ENCODE data around the gene FADS1.

Gene FADS1

DNA sequence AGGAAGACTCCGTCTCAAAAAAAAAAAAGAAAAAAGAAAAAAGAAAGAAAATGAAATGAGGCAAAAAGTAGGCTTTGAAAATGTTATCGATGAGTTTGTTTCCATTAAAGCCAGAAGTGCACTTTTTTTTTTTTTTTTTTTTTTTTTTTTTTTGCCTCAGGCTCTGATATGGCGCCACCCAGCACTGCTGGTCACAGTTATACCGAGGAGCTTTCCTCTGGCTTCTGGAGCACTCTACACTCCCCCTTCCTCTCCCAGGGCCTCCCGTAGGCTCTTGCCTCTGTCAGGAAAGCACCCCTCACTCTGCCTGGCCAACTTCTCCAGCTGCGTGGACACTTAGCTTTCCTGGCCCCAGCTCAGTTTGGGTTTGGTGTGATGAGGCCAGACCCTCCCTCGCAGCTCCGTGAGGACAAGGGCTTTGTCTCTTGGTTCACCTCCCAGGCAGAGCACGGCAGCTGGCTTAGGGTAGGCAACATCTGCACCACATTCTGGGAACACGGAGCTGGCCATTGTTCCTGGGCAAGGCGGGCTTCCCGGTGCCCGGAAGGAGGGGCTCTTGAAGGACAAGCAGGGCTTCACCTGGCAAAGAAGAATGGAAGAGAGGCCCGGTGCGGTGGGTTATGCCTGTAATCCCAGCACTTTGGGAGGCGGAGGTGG, 28.2 kb upstream of the FADS1 start:
- no peak for DNase-seq

GRCh38 chr11:61842528-61842820, 25.7 kb upstream of the FADS1 start:
- no peak for DNase-seq

DNA sequence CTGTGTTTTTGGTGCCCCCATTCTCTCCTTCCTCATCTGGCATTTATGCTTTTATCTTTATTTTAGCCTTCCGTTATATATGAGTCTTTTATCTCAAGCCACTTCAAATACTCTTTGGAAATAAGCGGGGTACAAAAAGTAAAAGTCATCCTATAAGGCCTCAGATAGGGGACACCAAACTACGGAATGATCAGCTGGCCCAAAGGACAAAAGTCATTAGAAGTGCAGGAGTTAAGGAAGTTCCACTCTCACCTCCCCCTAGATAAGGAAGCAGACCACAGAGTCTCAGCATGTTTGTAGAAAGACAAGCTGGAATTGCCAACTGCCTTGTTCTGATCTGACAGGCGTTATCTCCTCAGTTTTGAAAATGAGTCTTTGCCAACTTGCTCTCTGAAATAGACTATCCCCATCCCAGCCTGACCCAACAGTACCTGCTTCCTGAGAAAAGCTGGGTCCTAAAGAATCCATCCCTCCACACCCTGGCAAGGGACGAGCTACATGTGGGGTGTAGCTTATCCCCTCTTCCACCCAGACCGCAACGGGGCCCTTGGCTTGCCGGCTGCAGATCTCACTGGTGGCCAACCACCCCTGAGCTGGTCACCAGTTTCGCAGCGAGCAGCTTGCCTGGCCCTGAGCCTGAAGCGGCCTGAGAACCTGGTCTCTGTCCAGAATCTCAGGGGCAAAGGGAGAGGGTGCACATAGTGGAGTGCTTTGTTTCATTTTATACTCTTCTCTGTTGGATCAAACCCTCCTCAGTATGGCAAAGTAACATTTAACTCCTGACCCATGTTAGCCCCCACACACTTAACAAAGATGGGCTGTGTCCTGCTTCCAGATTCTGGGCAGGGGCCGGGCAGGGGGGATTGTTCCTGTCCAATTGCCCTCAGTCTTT, 25.1 kb upstream of the FADS1 start:
- no peak for DNase-seq

DNA sequence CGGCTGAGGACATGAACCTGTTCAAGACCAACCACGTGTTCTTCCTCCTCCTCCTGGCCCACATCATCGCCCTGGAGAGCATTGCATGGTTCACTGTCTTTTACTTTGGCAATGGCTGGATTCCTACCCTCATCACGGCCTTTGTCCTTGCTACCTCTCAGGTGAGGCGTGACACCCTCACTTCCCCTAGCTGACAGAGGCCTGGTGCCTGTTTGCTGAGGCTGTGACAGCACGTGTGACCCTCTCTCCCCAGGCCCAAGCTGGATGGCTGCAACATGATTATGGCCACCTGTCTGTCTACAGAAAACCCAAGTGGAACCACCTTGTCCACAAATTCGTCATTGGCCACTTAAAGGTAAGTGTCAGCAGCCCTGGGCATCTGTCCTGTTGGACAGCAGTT, 23.6 kb upstream of the FADS1 start:
- no peak for DNase-seq

DNA sequence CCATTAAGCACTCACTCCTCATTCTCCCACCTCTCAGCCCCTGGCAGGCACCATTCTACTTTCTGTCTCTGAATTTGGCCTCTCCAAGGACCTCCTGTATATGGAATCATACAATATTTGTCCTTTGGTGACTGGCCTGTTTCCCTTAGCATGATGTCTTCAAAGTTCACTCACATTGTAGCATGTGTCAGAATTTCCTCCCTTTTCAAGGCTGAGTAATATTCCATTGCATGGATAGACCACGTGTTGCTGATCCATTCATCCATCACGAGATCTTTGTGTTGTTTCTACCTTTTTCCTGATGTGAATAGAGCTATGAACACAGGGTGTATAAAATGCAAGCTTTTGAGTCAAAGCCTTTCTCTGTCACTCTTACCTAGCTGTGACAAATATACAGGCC, 22.9 kb upstream of the FADS1 start:
- no peak for DNase-seq

- no peak for DNase-seq
Measured at GRCh38 chr11:61838921-61839320, 22.1 kb upstream of the FADS1 start.

GRCh38 chr11:61838501-61838900, 21.7 kb upstream of the FADS1 start:
- no peak for DNase-seq

DNA sequence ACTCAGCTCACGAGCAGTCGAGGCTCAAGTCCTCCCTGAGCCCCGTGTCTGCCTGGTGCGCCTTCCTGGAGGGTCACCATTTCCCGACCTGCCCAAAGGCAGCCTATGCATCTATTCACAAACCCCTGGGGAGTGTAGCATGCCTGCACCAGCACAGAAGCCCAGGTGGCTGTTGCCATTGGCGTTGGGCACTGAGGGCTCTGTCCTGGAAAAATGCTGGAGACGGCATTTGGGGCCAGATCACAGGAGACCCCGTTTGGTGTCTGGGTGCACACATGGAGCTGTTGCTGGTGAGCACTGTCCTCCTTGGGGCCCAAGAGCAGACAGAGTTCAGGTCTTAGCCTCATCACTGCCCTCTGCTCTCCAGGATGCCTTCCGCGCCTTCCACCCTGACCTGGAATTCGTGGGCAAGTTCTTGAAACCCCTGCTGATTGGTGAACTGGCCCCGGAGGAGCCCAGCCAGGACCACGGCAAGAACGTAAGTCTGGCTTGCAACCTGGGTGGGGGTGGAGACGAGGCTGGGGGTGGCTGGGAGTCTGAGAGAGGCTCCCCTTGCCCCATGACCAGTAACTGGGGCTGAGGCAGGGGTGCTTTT, 20.7 kb upstream of the FADS1 start:
- no peak for DNase-seq

DNA sequence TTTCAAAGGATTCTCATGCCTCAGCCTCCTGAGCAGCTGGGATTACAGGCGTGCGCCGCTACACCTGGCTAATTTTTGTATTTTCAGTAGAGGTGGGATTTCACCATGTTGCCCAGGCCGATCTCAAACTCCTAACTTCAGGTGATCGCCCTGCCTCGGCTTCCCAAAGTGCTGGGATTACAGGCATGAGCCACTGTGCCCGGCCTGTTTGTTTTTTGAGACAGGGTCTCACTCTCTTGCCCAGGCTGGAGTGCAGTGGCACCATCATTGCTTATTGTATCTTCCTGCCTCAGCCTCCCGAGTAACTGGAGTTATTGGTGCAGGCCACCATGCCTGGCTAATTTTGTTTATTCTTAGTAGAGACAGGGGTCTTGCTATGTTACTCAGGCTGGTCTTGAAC, 19.4 kb upstream of the FADS1 start:
- no peak for DNase-seq

DNA sequence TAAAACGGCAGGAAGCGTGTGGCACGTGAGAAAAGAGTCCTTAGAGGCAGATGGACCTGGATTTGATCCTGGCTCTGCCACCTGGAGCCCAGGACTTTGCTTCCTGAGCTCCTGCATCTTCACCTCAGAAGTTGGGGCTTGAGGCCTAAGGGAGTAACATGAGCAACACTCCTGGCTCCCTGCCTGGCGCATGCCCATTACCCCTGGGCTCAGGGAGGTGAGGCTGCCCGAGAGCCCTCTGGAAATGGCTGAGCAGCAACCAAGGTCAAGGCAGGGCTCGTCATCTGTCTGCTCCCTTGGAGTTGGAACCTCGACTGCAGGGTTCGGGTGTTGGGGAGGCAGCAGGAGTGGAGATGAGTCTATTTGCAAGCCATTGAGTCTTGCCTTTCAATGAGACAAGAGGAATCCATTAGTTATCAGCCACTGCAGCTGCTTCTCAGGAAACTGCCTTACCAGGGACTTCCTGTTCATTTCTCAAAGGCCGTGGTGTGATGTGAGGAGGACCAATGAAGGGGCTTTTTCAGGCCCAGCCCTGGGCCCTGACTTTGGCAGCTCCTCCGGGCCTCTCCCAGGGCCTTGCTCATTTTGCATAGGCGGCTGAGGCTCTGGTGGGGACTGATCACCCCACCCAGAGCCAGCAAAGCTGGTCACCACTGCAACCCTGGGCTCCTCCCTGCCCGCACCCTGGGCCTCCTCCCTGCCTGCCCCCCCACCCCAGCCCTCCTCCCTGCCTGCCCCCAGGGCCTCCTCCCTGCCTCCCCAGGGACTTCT, 17.7 kb upstream of the FADS1 start:
- DNase-seq = peak; percentile 44

DNA sequence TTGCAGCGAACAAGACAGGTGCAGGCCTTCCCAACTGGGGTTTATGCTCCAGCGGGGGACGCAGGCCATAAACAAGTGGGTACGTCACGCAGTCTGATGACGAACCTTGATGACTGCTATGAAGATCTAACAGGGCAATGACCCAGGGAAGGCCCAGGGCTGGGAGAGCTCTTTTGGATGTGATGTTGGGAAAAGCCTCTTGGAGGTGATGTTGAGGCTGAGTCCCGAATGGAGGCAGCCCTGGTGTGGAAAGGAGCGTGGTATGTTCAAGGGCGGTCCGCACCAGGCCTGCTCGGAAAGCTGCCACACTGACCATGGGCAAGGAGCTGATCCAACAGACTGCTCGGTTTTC, 17.1 kb upstream of the FADS1 start:
- no peak for DNase-seq

DNA sequence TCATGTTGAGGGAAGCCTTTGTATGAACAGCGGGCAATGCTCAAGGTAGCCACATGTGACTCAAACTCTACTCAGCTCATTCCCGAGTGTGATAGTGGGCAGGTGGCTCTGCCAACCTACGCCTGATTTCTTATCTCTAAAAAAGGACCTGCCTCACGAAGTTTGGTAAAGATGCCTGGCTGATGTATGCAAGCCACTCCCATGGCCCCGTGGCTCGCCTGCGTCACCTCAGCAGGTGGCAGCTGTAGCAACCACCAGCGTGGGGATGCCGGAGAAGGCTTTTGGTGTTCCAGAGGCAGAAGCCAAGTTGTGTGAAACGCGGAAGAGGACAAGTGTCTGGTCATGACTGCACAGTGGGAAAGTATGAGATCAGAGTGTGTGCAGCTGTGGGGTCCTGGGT, 16.7 kb upstream of the FADS1 start:
- DNase-seq = peak; percentile 40

DNA sequence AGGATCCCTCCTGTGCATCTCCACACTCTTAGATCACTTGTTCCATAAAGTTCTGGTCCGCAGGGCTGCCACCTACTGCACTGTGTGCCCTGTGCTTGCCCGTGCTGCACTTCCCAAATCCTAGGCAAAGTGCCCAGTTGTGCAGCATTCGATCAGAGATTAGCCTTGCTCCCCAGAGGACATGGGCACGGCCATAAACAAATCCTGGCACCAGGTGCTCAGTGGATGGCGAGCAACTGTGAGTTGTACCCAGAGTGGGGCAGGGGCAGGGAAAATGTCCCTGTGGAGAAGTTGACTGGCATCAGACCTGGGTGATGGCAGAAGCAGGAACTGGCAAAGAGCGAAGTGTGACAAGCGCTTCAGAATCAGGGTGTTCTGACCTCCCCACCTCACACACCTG, 16.0 kb upstream of the FADS1 start:
- DNase-seq = no peak

GRCh38 chr11:61832207-61832606, 15.4 kb upstream of the FADS1 start:
- DNase-seq = no peak

GRCh38 chr11:61830237-61831105, 13.7 kb upstream of the FADS1 start:
- DNase-seq = no peak

DNA sequence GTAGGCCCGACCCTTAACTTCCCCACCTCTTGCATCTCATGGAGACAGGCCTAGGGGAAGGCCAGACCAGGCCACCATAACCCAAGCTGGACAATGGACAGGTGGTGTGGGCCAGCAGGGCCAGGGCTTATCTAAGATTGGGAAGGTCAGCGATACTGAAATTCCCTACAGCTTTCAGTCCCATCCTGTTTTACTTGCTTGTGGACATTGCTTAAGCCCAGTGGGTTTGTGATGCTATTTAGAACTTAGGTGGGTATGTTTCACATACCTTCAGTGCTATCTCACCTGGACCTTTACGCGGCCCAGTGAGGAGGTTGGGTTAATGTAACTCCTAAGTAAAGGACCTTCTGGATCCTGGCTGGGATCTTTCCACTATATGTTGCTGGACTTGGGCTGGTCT, 13.0 kb upstream of the FADS1 start:
- DNase-seq = no peak

DNA sequence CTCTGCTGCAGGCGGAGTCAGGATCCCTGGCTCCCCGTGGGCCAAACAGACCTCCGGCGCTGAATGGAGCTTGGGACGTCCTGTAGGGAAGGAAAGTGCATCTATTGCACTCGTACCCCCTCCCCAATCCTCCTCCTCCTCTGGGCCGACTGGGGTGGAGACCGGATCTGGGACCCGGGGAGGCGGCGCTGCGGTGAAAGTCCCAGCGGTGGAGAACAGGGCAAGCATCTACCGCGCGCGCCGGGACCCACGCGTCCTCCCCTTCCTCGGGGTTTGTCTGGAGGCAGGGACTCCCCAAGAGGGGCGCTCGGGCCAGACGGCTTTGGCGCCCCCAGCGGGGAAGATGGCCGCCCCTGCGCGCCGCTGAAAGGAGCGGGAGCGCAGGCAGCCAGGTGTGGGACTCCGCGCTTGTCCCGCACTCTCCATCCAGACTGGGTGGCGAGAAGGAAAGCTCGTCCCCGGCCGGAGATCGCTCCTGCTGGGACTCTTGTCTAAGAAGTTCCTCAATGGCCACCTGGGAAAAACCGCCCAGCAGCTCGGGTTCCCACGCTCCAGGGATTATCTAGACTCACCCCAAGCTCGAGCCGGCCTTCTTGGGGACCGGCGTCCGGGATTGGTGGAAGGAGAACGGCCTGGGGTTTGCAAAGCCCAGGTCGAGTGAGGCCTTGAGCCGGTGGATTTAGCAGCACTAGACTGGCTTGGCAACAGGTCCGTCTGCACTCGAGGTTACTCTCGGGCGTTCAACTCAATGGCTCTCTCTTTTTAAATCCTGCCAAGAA, 12.0 kb upstream of the FADS1 start:
- peak; percentile 50 for DNase-seq

- no peak for DNase-seq
Measured at GRCh38 chr11:61828379-61828628, 11.5 kb upstream of the FADS1 start.

DNA sequence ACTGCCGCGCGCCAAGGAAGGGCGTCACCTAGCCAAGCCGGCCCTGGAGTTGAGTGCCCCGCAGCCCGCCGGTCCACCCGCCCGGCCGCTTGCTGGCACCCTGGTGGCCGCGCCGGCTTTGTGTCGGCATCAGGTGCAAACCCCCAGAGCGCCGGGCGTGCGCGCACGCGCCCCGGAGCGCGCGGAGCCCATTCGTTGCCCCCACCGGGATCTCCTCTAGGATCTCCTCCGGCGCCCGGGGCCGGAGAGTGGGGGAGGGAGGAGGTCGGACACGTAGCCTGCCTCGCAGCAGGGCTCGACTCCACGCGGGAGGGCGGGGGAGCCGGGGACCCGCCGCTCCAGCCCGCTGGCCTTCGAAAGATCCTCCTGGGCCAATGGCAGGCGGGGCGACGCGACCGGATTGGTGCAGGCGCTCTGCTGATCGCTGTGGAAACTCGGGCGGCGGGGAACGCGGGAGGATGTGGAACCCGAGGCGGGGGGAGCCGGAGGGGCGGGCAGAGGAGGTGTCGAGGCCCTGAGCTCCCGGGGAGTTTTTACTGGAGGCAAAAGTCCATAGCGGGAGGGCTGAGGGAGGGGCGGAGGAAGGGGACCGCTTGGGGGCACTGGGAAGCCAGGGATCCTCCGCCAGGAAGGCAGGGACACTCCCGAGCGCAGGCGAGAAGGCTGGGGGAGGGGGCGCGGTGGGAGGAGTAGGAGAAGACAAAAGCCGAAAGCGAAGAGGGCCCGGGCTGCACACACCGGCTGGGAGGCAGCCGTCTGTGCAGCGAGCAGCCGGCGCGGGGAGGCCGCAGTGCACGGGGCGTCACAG, 11.0 kb upstream of the FADS1 start, which contains the start of gene FADS2:
TSS of gene FADS2 (plus strand) at position 730 of the 808 bp plus-strand sequence. CDS start 91 bp downstream, outside the sequence.
- DNase-seq = peak; percentile 81

- DNase-seq = no peak
Measured at GRCh38 chr11:61826930-61827570, 10.2 kb upstream of the FADS1 start.

Data from T-helper 9 cell (primary cell).